Prostate gland (tissue), 2 donors: ENCODE data around the gene FGGY.

Experiments
- CTCF ChIP-seq, 4 experiments: fragments of 200-600 bp in 2 of 4; fragments of 450-650 bp in 2 of 4; sonication (generic) in 2 of 4; IDR thresholded peaks; 1 replicate in 3 of 4; 2 replicates in 1 of 4; pipeline ENCODE4 v1.5.1; 2016 to 2019; ENCODE audit warnings: antibody characterized with exemption in 4 of 4, mild to moderate bottlenecking in 2 of 4, moderate library complexity in 2 of 4
- POLR2A ChIP-seq: fragments of 450-650 bp; IDR thresholded peaks from one replicate; pipeline ENCODE4 v1.6.1; 2016; ENCODE audit warnings: antibody characterized with exemption, mild to moderate bottlenecking
- POLR2AphosphoS5 ChIP-seq: sonication (generic); formaldehyde crosslinking; IDR thresholded peaks from one replicate; pipeline ENCODE4 v1.6.1; 2017; ENCODE audit warnings: antibody characterized with exemption

GRCh38 chr1:59499273-59499942 is 202.5 kb downstream of the FGGY start:
- TF ChIP-seq POLR2A: no peak
- no peak for TF ChIP-seq CTCF (IDR thresholded peaks at IDR 0.05)
- TF ChIP-seq POLR2AphosphoS5: no peak
